Astrocyte (in vitro differentiated cells and primary cell): ENCODE results near the gene GDI2. TPM values are rescaled to one million over a fixed set of nuclear protein-coding genes. Genes with fewer than 3 reads are reported as not detected.

Source experiments
- DNase-seq: peaks from one replicate; pipeline ENCODE4 v3.0.0-alpha.2; 2010; ENCODE audit warnings: low read depth
- FAIRE-seq: peaks from 2 replicates; lab custom pipeline; 2011; peaks lifted over from hg19 to GRCh38; lab: Jason Lieb, UNC
- H2AFZ ChIP-seq: 2 replicates; pipeline ENCODE4 v1.6.0; 2012; ENCODE audit warnings: low read depth, low read length, inconsistent platforms
- H3K27ac ChIP-seq: 2 replicates; pipeline ENCODE4 v1.5.1; 2011; ENCODE audit warnings: low read depth, low read length, inconsistent platforms
- H3K27me3 ChIP-seq: 2 replicates; pipeline ENCODE4 v1.6.0; 2011; ENCODE audit warnings: low read length, inconsistent platforms; ENCODE audit not compliant: insufficient read depth
- H3K36me3 ChIP-seq: 2 replicates; pipeline ENCODE4 v1.5.1; 2011; ENCODE audit warnings: low read length, inconsistent platforms; ENCODE audit not compliant: insufficient read depth
- H3K4me1 ChIP-seq: 2 replicates; pipeline ENCODE4 v1.5.1; 2011; ENCODE audit warnings: low read length, inconsistent platforms; ENCODE audit not compliant: insufficient read depth
- H3K4me2 ChIP-seq: 2 replicates; pipeline ENCODE4 v1.6.0; 2012; ENCODE audit warnings: low read length, inconsistent platforms
- H3K4me3 ChIP-seq: 2 replicates; pipeline ENCODE4 v1.5.1; 2011; ENCODE audit warnings: low read depth, mild to moderate bottlenecking, low read length, inconsistent platforms; ENCODE audit not compliant: insufficient read depth
- H3K79me2 ChIP-seq: 2 replicates; pipeline ENCODE4 v1.6.0; 2012; ENCODE audit warnings: mild to moderate bottlenecking, low read length, inconsistent platforms; ENCODE audit not compliant: insufficient read depth
- H3K9ac ChIP-seq: 2 replicates; pipeline ENCODE4 v1.6.0; 2012; ENCODE audit warnings: mild to moderate bottlenecking, low read length, inconsistent platforms
- H3K9me3 ChIP-seq: 2 replicates; pipeline ENCODE4 v1.5.1; 2012; ENCODE audit warnings: low read depth, mild to moderate bottlenecking, low read length, inconsistent platforms; ENCODE audit not compliant: insufficient read depth
- H4K20me1 ChIP-seq: 2 replicates; pipeline ENCODE4 v1.6.0; 2012; ENCODE audit warnings: low read length, inconsistent platforms; ENCODE audit not compliant: insufficient read depth
- H3K27ac Mint-ChIP-seq: one replicate; pipeline ENCODE4 v1.8.0; 2021; ENCODE audit warnings: mild to moderate bottlenecking, mixed read lengths; ENCODE audit not compliant: unreplicated experiment
- H3K27me3 Mint-ChIP-seq: one replicate; pipeline ENCODE4 v1.8.0; 2021; ENCODE audit warnings: low read depth, mixed read lengths; ENCODE audit not compliant: unreplicated experiment
- H3K36me3 Mint-ChIP-seq: one replicate; pipeline ENCODE4 v1.8.0; 2021; ENCODE audit warnings: low read depth, mixed read lengths; ENCODE audit not compliant: unreplicated experiment
- H3K4me1 Mint-ChIP-seq: one replicate; pipeline ENCODE4 v1.8.0; 2021; ENCODE audit warnings: low read depth, mixed read lengths; ENCODE audit not compliant: unreplicated experiment
- H3K4me3 Mint-ChIP-seq: one replicate; pipeline ENCODE4 v1.8.0; 2021; ENCODE audit warnings: mild to moderate bottlenecking, moderate library complexity, mixed read lengths; ENCODE audit not compliant: unreplicated experiment
- H3K9me3 Mint-ChIP-seq: one replicate; pipeline ENCODE4 v1.8.0; 2021; ENCODE audit warnings: mild to moderate bottlenecking, mixed read lengths; ENCODE audit not compliant: unreplicated experiment
- CTCF ChIP-seq: IDR thresholded peaks from 2 replicates; pipeline ENCODE4 v1.5.1; 2011; ENCODE audit warnings: low read depth, mild to moderate bottlenecking, inconsistent platforms, low read length, moderate library complexity; ENCODE audit not compliant: insufficient read depth
- EZH2 ChIP-seq: IDR thresholded peaks from 2 replicates; pipeline ENCODE4 v1.6.1; 2012; ENCODE audit warnings: mild to moderate bottlenecking, low read length, inconsistent platforms; ENCODE audit not compliant: insufficient read depth
- total RNA-seq: library from RNA; stranded (reverse); gene quantifications from 2 replicates; pipeline ENCODE4 v1.2.1, GENCODE V29; 2021

The GDI2 gene
- total RNA-seq, 1 donor from 2014 or later, result 280 TPM

- no peaks in the 10 kb centered on the region for H3K27me3 ChIP-seq
- no peaks in the 10 kb centered on the region for H3K4me1 ChIP-seq
- no peaks in the 10 kb centered on the region for H3K36me3 ChIP-seq
- no peaks in the 10 kb centered on the region for H3K36me3 Mint-ChIP-seq
- H3K4me3 Mint-ChIP-seq, result no peak overlapping the region
- no peaks in the 10 kb centered on the region for H3K27me3 Mint-ChIP-seq
- no peak overlapping the region for H3K4me2 ChIP-seq
- H4K20me1 ChIP-seq, result no peaks in the 10 kb centered on the region
- H3K9me3 ChIP-seq, result no peaks in the 10 kb centered on the region
- H3K9me3 Mint-ChIP-seq, result no peaks in the 10 kb centered on the region
- H3K27ac ChIP-seq, result no peak overlapping the region
- peaks cover 10% of the 10 kb centered on the region for H3K4me1 Mint-ChIP-seq
- H3K9ac ChIP-seq, result no peak overlapping the region
- no peaks in the 10 kb centered on the region for H3K79me2 ChIP-seq
- FAIRE-seq, result no peak
- H3K27ac Mint-ChIP-seq, result no peak overlapping the region
- no peak for TF ChIP-seq EZH2
- TF ChIP-seq CTCF, result no peak
- DNase-seq, result no peak
- H3K4me3 ChIP-seq, result no peak overlapping the region
- no peak overlapping the region for H2AFZ ChIP-seq
Observed at GRCh38 chr10:5844345-5845055, 31.3 kb upstream of the GDI2 start.

GRCh38 chr10:5843686-5844344 lies 30.6 kb upstream of the GDI2 start:
- no peaks in the 10 kb centered on the region for H4K20me1 ChIP-seq
- no peaks in the 10 kb centered on the region for H3K36me3 ChIP-seq
- no peak overlapping the region for H3K27ac Mint-ChIP-seq
- H3K4me1 ChIP-seq, result no peaks in the 10 kb centered on the region
- no peaks in the 10 kb centered on the region for H3K9me3 ChIP-seq
- H3K79me2 ChIP-seq, result no peaks in the 10 kb centered on the region
- H3K27ac ChIP-seq, result no peak overlapping the region
- H3K27me3 Mint-ChIP-seq, result no peaks in the 10 kb centered on the region
- H3K9ac ChIP-seq, result no peak overlapping the region
- H3K4me3 ChIP-seq, result no peak overlapping the region
- H3K4me1 Mint-ChIP-seq, result peaks cover 10% of the 10 kb centered on the region
- H3K36me3 Mint-ChIP-seq, result no peaks in the 10 kb centered on the region
- no peak overlapping the region for H3K4me3 Mint-ChIP-seq
- no peak overlapping the region for H3K4me2 ChIP-seq
- no peak for DNase-seq
- H3K27me3 ChIP-seq, result no peaks in the 10 kb centered on the region
- no peaks in the 10 kb centered on the region for H3K9me3 Mint-ChIP-seq
- no peak overlapping the region for H2AFZ ChIP-seq
- TF ChIP-seq EZH2 (no peak), CTCF (no peak)
- FAIRE-seq, result no peak

GRCh38 chr10:5841965-5842364 lies 28.7 kb upstream of the GDI2 start:
- Mint-ChIP-seq H3K27me3 (no peaks in the 10 kb centered on the region), H3K4me3 (no peak overlapping the region), H3K9me3 (no peaks in the 10 kb centered on the region), H3K36me3 (no peaks in the 10 kb centered on the region), H3K4me1 (peaks cover 10% of the 10 kb centered on the region), H3K27ac (no peak overlapping the region)
- Histone ChIP-seq H3K36me3 (no peaks in the 10 kb centered on the region), H3K4me1 (no peaks in the 10 kb centered on the region), H3K27ac (no peak overlapping the region), H4K20me1 (no peaks in the 10 kb centered on the region), H3K9ac (no peak overlapping the region), H2AFZ (no peak overlapping the region), H3K79me2 (no peaks in the 10 kb centered on the region), H3K9me3 (no peaks in the 10 kb centered on the region), H3K4me2 (no peak overlapping the region), H3K4me3 (no peak overlapping the region), H3K27me3 (no peaks in the 10 kb centered on the region)
- TF ChIP-seq EZH2, result no peak
- TF ChIP-seq CTCF, result no peak
- FAIRE-seq, result no peak
- no peak for DNase-seq
